SK-N-SH (cell line): ENCODE results near the gene CD276. TPM values are rescaled to one million over a fixed set of nuclear protein-coding genes. Genes with fewer than 3 reads are reported as not detected.
"Not testable (repeated sequence)": the region's sequence is repeated elsewhere in the genome, so short reads cannot be mapped to it uniquely, and the experiment has no call there.

Experiments used
- CTCF ChIA-PET: fragments of 300-600, 350-600 bp; formaldehyde crosslinking; extraction: SDS; loops from one replicate; lab custom pipeline; 2021; lab: Yijun Ruan, JAX
- POLR2A ChIA-PET: fragments of 350-600 bp; sonication (Branson Sonifier 250); formaldehyde crosslinking; extraction: SDS; loops from one replicate; lab custom pipeline; 2020; ENCODE audit warnings: antibody characterized with exemption, inconsistent platforms; lab: Yijun Ruan, JAX
- DNase-seq: peaks from one replicate; pipeline ENCODE4 v3.0.0; 2012
- H2AFZ ChIP-seq: fragments of 200-600 bp; sonication (generic); 2 replicates; pipeline ENCODE4 v1.8.1; 2016; ENCODE audit warnings: antibody characterized with exemption, mild to moderate bottlenecking, low read depth
- H3F3A ChIP-seq: fragments of 200-600 bp; sonication (generic); replicated peaks from 2 replicates; pipeline ENCODE3; 2016; ENCODE audit warnings: antibody characterized with exemption, mild to moderate bottlenecking; ENCODE audit not compliant: insufficient read depth
- H3K27ac ChIP-seq, 2 experiments: fragments of 200-500 bp in 1 of 2; fragments of 200-600 bp in 1 of 2; sonication (Bioruptor generic) in 1 of 2; sonication (generic), shearing (Covaris generic) in 1 of 2; 2 replicates each; pipeline versions ENCODE4 v1.5.1 to v1.6.1; 2014 to 2016; ENCODE audit warnings: low read depth in 2 of 2, inconsistent platforms in 1 of 2, low read length in 1 of 2, mild to moderate bottlenecking in 1 of 2, mixed read lengths in 1 of 2
- H3K27me3 ChIP-seq: fragments of 200-600 bp; sonication (generic), shearing (Covaris generic); 2 replicates; pipeline ENCODE4 v1.6.1; 2016; ENCODE audit warnings: mixed run types; ENCODE audit not compliant: insufficient read depth
- H3K36me3 ChIP-seq, 2 experiments: fragments of 200-500 bp in 1 of 2; fragments of 200-600 bp in 1 of 2; sonication (Bioruptor generic) in 1 of 2; sonication (generic) in 1 of 2; replicated peaks in 1 of 2; 2 replicates each; pipeline versions ENCODE3 to v1.5.1; 2014 to 2016; ENCODE audit warnings: low read length in 1 of 2, mild to moderate bottlenecking in 1 of 2; ENCODE audit not compliant: insufficient read depth in 2 of 2, control insufficient read depth in 1 of 2
- H3K4me1 ChIP-seq, 2 experiments: fragments of 200-500 bp in 1 of 2; fragments of 200-600 bp in 1 of 2; sonication (Bioruptor generic) in 1 of 2; sonication (generic), shearing (Covaris generic) in 1 of 2; 2 replicates each; pipeline versions ENCODE4 v1.5.1 to v1.6.1; 2014 to 2016; ENCODE audit warnings: low read depth in 1 of 2, low read length in 1 of 2, mixed run types in 1 of 2; ENCODE audit not compliant: insufficient read depth in 2 of 2, control insufficient read depth in 1 of 2
- H3K4me2 ChIP-seq: fragments of 200-600 bp; sonication (generic), shearing (Covaris generic); 2 replicates; pipeline ENCODE4 v1.6.1; 2017; ENCODE audit warnings: mixed run types
- H3K4me3 ChIP-seq, 2 experiments: fragments of 200-500 bp in 1 of 2; fragments of 200-600 bp in 1 of 2; sonication (Bioruptor generic) in 1 of 2; sonication (generic), shearing (Covaris generic) in 1 of 2; 2 replicates each; pipeline versions ENCODE4 v1.5.1 to v1.8.1; 2014 to 2016; ENCODE audit warnings: low read depth in 2 of 2, inconsistent platforms in 1 of 2, low read length in 1 of 2, mild to moderate bottlenecking in 1 of 2, mixed read lengths in 1 of 2, moderate library complexity in 1 of 2
- H3K79me2 ChIP-seq: fragments of 200-600 bp; sonication (generic); 2 replicates; pipeline ENCODE4 v1.8.1; 2017; ENCODE audit warnings: mild to moderate bottlenecking; ENCODE audit not compliant: insufficient read depth
- H3K9ac ChIP-seq: fragments of 200-600 bp; sonication (generic); 2 replicates; pipeline ENCODE4 v1.6.1; 2017; ENCODE audit warnings: mixed run types
- H3K9me2 ChIP-seq: fragments of 200-600 bp; sonication (generic); 2 replicates; pipeline ENCODE4 v1.6.1; 2017; ENCODE audit warnings: mixed run types
- H3K9me3 ChIP-seq: fragments of 200-600 bp; sonication (generic); 2 replicates; pipeline ENCODE4 v1.6.1; 2017; ENCODE audit warnings: mixed run types, mild to moderate bottlenecking, moderate library complexity
- H4K20me1 ChIP-seq: fragments of 200-600 bp; sonication (generic); 2 replicates; pipeline ENCODE4 v1.6.1; 2017; ENCODE audit warnings: mild to moderate bottlenecking, mixed run types; ENCODE audit not compliant: insufficient read depth
- EP300 ChIP-seq, 2 experiments: IDR thresholded peaks; 2 replicates each; pipeline versions ENCODE4 v1.4.0 to v1.6.1; 2012; ENCODE audit warnings: borderline replicate concordance in 1 of 2, low read depth in 1 of 2, low read length in 1 of 2
- FOXM1 ChIP-seq: IDR thresholded peaks from 2 replicates; pipeline ENCODE4 v1.4.0; 2012; ENCODE audit warnings: low read depth, mild to moderate bottlenecking
- GABPA ChIP-seq: IDR thresholded peaks from 2 replicates; pipeline ENCODE4 v1.4.0; 2012; ENCODE audit warnings: low read depth, mild to moderate bottlenecking
- GATA2 ChIP-seq: sonication (generic); formaldehyde crosslinking; IDR thresholded peaks from 2 replicates; pipeline ENCODE4 v1.5.0; 2020; ENCODE audit warnings: mild to moderate bottlenecking, missing genetic modification reagents
- NRF1 ChIP-seq: IDR thresholded peaks from 2 replicates; pipeline ENCODE4 v1.6.1; 2012; ENCODE audit warnings: low read depth, mild to moderate bottlenecking, low read length
- RAD21 ChIP-seq: IDR thresholded peaks from 2 replicates; pipeline ENCODE4 v1.6.1; 2012; ENCODE audit warnings: mild to moderate bottlenecking, low read length
- SMC3 ChIP-seq: IDR thresholded peaks from 2 replicates; pipeline ENCODE4 v1.6.1; 2012; ENCODE audit warnings: low read depth, low read length, improper control_type of control experiment
- WGBS: methylation state at CpG from one replicate; pipeline ENCODE4 v1.1.6; 2017; ENCODE audit warnings: low lambda C conversion rate; 5-methylcytosine and 5-hydroxymethylcytosine counted together
- polyA plus RNA-seq, 3 experiments: library from polyadenylated mRNA; depleted of rRNA; stranded (reverse); fragments of >200 nt; gene quantifications; 2 replicates each; pipeline ENCODE4 v1.2.3, GENCODE V29; 2012
- TF ChIP-seq, protein P1 (sequence below): IDR thresholded peaks from 2 replicates; pipeline ENCODE4; 2012
- TF ChIP-seq, protein P2 (sequence below): fragments of 200-600 bp; sonication (generic); IDR thresholded peaks from 2 replicates; pipeline ENCODE4 v1.6.1; 2017; ENCODE audit warnings: antibody characterized with exemption, mild to moderate bottlenecking, moderate library complexity

Gene CD276
- polyA plus RNA-seq, 1 of the 3 experiments (the other 2 are of a cell fraction): 86.2 TPM

GRCh38 chr15:73700041-73700842 is 16.1 kb downstream of the CD276 start:
- Histone ChIP-seq H3K79me2 (peaks cover 67% of the 10 kb centered on the region), H3K9ac (no peak overlapping the region), H3K4me3 (no peak overlapping the region; a peak in 1 of 4 replicates), H3K36me3 (peaks cover 4 to 17% of the 10 kb centered on the region in 2 experiments), H3K9me3 (no peaks in the 10 kb centered on the region), H2AFZ (no peak overlapping the region), H3K4me2 (peak overlapping the region; percentile 22; the same call in 1 of the 2 replicates), H4K20me1 (peaks cover 86% of the 10 kb centered on the region), H3K27me3 (no peaks in the 10 kb centered on the region), H3K27ac (peak overlapping the region in 1 of 2 experiments; percentile 40; a peak in 1 of 4 replicates)
- ChIA-PET POLR2A (no interaction called here), CTCF (interaction anchor here (0.6 to 15.0 kb wide), 77 partner anchors 9 to 426 kb away, joined by 3 to 418 read pairs (median 4); partner anchors contain the start of genes CD276 and NPTN)
- TF ChIP-seq GABPA (no peak), RAD21 (peak; percentile 96), EP300 (IDR thresholded peaks at IDR 0.05; ENCODE audit: borderline replicate concordance in 1 of 2, low read depth in 1 of 2, low read length in 1 of 2) (no peak), GATA2 (CRISPR knock-in tag) (no peak), NRF1 (no peak), SMC3 (peak; percentile 94), FOXM1 (no peak)
- TF ChIP-seq, protein P1, sequence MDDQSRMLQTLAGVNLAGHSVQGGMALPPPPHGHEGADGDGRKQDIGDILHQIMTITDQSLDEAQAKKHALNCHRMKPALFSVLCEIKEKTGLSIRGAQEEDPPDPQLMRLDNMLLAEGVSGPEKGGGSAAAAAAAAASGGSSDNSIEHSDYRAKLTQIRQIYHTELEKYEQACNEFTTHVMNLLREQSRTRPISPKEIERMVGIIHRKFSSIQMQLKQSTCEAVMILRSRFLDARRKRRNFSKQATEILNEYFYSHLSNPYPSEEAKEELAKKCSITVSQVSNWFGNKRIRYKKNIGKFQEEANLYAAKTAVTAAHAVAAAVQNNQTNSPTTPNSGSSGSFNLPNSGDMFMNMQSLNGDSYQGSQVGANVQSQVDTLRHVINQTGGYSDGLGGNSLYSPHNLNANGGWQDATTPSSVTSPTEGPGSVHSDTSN: 0 out of 2 replicates have a peak, but pooled peaks have one; percentile 12
- TF ChIP-seq, protein P2, sequence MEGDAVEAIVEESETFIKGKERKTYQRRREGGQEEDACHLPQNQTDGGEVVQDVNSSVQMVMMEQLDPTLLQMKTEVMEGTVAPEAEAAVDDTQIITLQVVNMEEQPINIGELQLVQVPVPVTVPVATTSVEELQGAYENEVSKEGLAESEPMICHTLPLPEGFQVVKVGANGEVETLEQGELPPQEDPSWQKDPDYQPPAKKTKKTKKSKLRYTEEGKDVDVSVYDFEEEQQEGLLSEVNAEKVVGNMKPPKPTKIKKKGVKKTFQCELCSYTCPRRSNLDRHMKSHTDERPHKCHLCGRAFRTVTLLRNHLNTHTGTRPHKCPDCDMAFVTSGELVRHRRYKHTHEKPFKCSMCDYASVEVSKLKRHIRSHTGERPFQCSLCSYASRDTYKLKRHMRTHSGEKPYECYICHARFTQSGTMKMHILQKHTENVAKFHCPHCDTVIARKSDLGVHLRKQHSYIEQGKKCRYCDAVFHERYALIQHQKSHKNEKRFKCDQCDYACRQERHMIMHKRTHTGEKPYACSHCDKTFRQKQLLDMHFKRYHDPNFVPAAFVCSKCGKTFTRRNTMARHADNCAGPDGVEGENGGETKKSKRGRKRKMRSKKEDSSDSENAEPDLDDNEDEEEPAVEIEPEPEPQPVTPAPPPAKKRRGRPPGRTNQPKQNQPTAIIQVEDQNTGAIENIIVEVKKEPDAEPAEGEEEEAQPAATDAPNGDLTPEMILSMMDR: peak; percentile 99
- TF ChIP-seq, all 33 proteins: peak for 4
- DNase-seq: peak; percentile 82
- Histone ChIP-seq H3K9me2 (no peaks in the 10 kb centered on the region), H3K4me1 (peaks cover 9 to 20% of the 10 kb centered on the region in 2 experiments; a peak in 2 of 4 replicates), H3F3A (peaks cover 20% of the 10 kb centered on the region)
- 38% methylated on average over 13 of the region's 13 CpGs for WGBS

DNA sequence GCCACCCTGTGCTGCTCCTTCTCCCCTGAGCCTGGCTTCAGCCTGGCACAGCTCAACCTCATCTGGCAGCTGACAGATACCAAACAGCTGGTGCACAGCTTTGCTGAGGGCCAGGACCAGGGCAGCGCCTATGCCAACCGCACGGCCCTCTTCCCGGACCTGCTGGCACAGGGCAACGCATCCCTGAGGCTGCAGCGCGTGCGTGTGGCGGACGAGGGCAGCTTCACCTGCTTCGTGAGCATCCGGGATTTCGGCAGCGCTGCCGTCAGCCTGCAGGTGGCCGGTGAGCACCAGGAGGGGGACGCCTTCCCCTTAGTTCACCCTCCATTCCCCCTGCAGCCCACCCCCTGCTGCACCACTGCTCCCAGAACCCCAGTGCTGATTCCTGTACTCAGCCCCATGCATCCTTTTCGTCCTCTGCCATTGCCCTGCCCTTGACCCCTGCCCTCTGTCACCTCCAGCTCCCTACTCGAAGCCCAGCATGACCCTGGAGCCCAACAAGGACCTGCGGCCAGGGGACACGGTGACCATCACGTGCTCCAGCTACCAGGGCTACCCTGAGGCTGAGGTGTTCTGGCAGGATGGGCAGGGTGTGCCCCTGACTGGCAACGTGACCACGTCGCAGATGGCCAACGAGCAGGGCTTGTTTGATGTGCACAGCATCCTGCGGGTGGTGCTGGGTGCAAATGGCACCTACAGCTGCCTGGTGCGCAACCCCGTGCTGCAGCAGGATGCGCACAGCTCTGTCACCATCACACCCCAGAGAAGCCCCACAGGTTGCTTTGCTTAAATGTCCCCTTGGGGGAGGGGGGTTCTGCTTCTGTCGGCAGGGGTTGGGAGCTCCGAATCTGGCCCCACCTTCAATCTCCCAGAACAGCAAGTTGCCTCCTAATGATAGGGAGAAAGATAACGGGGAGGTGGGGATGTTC is 18.4 kb downstream of the CD276 start:
- Histone ChIP-seq H3K79me2 (peaks cover 50% of the 10 kb centered on the region), H3K36me3 (peaks cover 18 to 33% of the 10 kb centered on the region in 2 experiments), H4K20me1 (peaks cover 70% of the 10 kb centered on the region)
- CTCF ChIA-PET: interaction anchor here (0.9 to 15.0 kb wide), 6 partner anchors 19 to 463 kb away, joined by 3 to 418 read pairs (median 71); partner anchors contain the start of genes CD276 and NPTN
- H3K27me3 ChIP-seq, DNase-seq, H3K27ac ChIP-seq, H3K4me2 ChIP-seq, POLR2A ChIA-PET, H2AFZ ChIP-seq, H3K4me3 ChIP-seq, H3F3A ChIP-seq, H3K4me1 ChIP-seq, H3K9ac ChIP-seq, H3K9me3 ChIP-seq, H3K9me2 ChIP-seq: not testable (repeated sequence)
- WGBS: 95% methylated on average over 16 of the region's 33 CpGs

DNA sequence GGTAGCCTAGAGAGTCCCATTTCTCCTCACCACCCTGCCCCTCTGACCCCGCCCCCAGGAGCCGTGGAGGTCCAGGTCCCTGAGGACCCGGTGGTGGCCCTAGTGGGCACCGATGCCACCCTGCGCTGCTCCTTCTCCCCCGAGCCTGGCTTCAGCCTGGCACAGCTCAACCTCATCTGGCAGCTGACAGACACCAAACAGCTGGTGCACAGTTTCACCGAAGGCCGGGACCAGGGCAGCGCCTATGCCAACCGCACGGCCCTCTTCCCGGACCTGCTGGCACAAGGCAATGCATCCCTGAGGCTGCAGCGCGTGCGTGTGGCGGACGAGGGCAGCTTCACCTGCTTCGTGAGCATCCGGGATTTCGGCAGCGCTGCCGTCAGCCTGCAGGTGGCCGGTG is 19.4 kb downstream of the CD276 start:
- H3F3A ChIP-seq, H3K27me3 ChIP-seq, H2AFZ ChIP-seq, POLR2A ChIA-PET, DNase-seq, H3K4me3 ChIP-seq, H3K9me3 ChIP-seq, H3K9ac ChIP-seq, H3K4me1 ChIP-seq, H3K27ac ChIP-seq, H3K4me2 ChIP-seq, H3K9me2 ChIP-seq: not testable (repeated sequence)
- Histone ChIP-seq H3K36me3 (peaks cover 23 to 43% of the 10 kb centered on the region in 2 experiments), H4K20me1 (peaks cover 68% of the 10 kb centered on the region), H3K79me2 (peaks cover 40% of the 10 kb centered on the region)
- CTCF ChIA-PET: interaction anchor here (0.9 to 15.0 kb wide), 15 partner anchors 18 to 464 kb away, joined by 3 to 418 read pairs (median 10); partner anchors contain the start of genes CD276 and NPTN
- WGBS: 97% methylated on average over 15 of the region's 23 CpGs
